Measurements from ENCODE around the gene HSPA8. TPM values are rescaled to one million over a fixed set of nuclear protein-coding genes. Genes with fewer than 3 reads are reported as not detected.

Gene HSPA8
- total and polyA plus RNA-seq, 10 of the 15 experiments (the other 5 are each of a cell fraction or from before 2014, with no cell fraction given): 1,190 to 3,205 (median 2,045) TPM

GRCh38 chr11:123061403-123062157 lies at the start of gene HSPA8 (continued):
- TF ChIP-seq ZBTB11 (CRISPR knock-in tag; IDR thresholded peaks at IDR 0.05) (peak; percentile 2; the same call in 1 of the 2 replicates), PAX5 (IDR thresholded peaks at IDR 0.05; ENCODE audit: borderline replicate concordance, low read depth, low read length) (peak; percentile 12; the same call in 1 of the 2 replicates), CEBPZ (IDR thresholded peaks at IDR 0.05; ENCODE audit: low read depth, low read length) (no peak), CBX5 (IDR thresholded peaks at IDR 0.05; ENCODE audit: low read depth) (0 out of 2 replicates have a peak, but pooled peaks have one; percentile 10), TCF12 (IDR thresholded peaks at IDR 0.05; ENCODE audit: low read depth, low read length) (peak; percentile 40; the same call in 1 of the 2 replicates), IRF3 (IDR thresholded peaks at IDR 0.05) (no peak), SMC3 (IDR thresholded peaks at IDR 0.05; ENCODE audit: borderline replicate concordance, low read length) (no peak), LARP7 (IDR thresholded peaks at IDR 0.05) (no peak; the same call in none of the 2 replicates), ZNF24 (IDR thresholded peaks at IDR 0.05) (no peak), CHD2 (IDR thresholded peaks at IDR 0.05; ENCODE audit: borderline replicate concordance, low read depth, low read length) (no peak), HSF1 (IDR thresholded peaks at IDR 0.05; ENCODE audit: low read depth, low read length) (no peak), TAF1 (IDR thresholded peaks at IDR 0.05; ENCODE audit: borderline replicate concordance, low read depth, low read length) (peak; percentile 84), NKRF (conservative IDR thresholded peaks at IDR 0.05) (peak; percentile 82), SP1 (IDR thresholded peaks at IDR 0.05; ENCODE audit: low read depth, low read length) (no peak), EP300 (IDR thresholded peaks at IDR 0.05; ENCODE audit: borderline replicate concordance in 1 of 2, control insufficient read depth in 1 of 2, low read depth in 2 of 2, low read length in 2 of 2) (no peak), BHLHE40 (IDR thresholded peaks at IDR 0.05; ENCODE audit: borderline replicate concordance in 1 of 2, low read depth in 2 of 2, low read length in 1 of 2) (no peak), NFYB (IDR thresholded peaks at IDR 0.05; ENCODE audit: insufficient read depth, low read depth, low read length) (no peak)

Measured in GM12878 (cell line).